ENCODE measurements around the gene LMNB1. TPM values are rescaled to one million over a fixed set of nuclear protein-coding genes. Genes with fewer than 3 reads are reported as not detected.

Gene LMNB1
- total RNA-seq, 4 donors from 2014 or later = 4.4 to 20.4 (median 11.9) TPM

GRCh38 chr5:126881821-126882600 lies 105.1 kb downstream of the LMNB1 start:
- no peak for ATAC-seq (ENCODE audit: low FRiP score)
- no peak for DNase-seq (ENCODE audit: low spot score)
- no peak for TF ChIP-seq CTCF (IDR thresholded peaks at IDR 0.05)

- TF ChIP-seq CTCF (IDR thresholded peaks at IDR 0.05) = no peak
- ATAC-seq (ENCODE audit: low FRiP score) = peak; percentile 48
- no peak for DNase-seq (ENCODE audit: low spot score)
These were observed 106.8 kb downstream of the LMNB1 start for GRCh38 chr5:126883564-126884245.

GRCh38 chr5:126884269-126884819 lies 107.4 kb downstream of the LMNB1 start:
- ATAC-seq (ENCODE audit: low FRiP score) (peak; percentile 95), DNase-seq (ENCODE audit: low spot score) (no peak)
- no peak for TF ChIP-seq CTCF (IDR thresholded peaks at IDR 0.05)

Small RNA genes lying within 50 kb of the gene (small RNA-seq; reads per million reads assigned to genes)
- gene RNU6-752P = not detected

Other genes with a start within 250 kb of the LMNB1 start
- gene ALDH7A1, start 181.9 kb upstream of the LMNB1 start, total RNA-seq = 10 to 100 TPM; 14.8 to 32.6 (median 17.9) TPM
- gene PHAX, start 176.2 kb upstream of the LMNB1 start, total RNA-seq = 10 to 100 TPM; 29.7 to 50.4 (median 34.3) TPM